Mesothelial cell of epicardium (in vitro differentiated cells): ENCODE results near the gene NEU4. TPM values are rescaled to one million over a fixed set of nuclear protein-coding genes. Genes with fewer than 3 reads are reported as not detected.

Experiments used
- DNase-seq, 2 experiments: peaks; one replicate each; pipeline ENCODE4 v3.0.0; 2021; ENCODE audit warnings: low spot score in 2 of 2; ENCODE audit not compliant: unreplicated experiment in 2 of 2
- H3K27ac Mint-ChIP-seq: 2 replicates; pipeline ENCODE4 v1.8.0; 2021; ENCODE audit warnings: mixed read lengths
- H3K27me3 Mint-ChIP-seq: 2 replicates; pipeline ENCODE4 v1.8.0; 2021; ENCODE audit warnings: low read depth, mixed read lengths
- H3K36me3 Mint-ChIP-seq: 2 replicates; pipeline ENCODE4 v1.8.0; 2021; ENCODE audit warnings: mixed read lengths
- H3K4me1 Mint-ChIP-seq: 2 replicates; pipeline ENCODE4 v1.8.0; 2021; ENCODE audit warnings: mixed read lengths
- H3K4me3 Mint-ChIP-seq: 2 replicates; pipeline ENCODE4 v1.8.0; 2021; ENCODE audit warnings: mild to moderate bottlenecking, moderate library complexity, mixed read lengths
- H3K9me3 Mint-ChIP-seq: 2 replicates; pipeline ENCODE4 v1.8.0; 2021; ENCODE audit warnings: mixed read lengths
- total RNA-seq: library from RNA; stranded (reverse); gene quantifications from 3 replicates; pipeline ENCODE4 v1.2.1, GENCODE V29; 2021
- TF ChIP-seq, protein P1 (sequence below): fragments of 200-600 bp; sonication (generic); IDR thresholded peaks from one replicate; pipeline ENCODE4 v1.5.0; 2021; ENCODE audit warnings: antibody characterized with exemption; ENCODE audit not compliant: unreplicated experiment

The NEU4 gene
- total RNA-seq, 1 donor from 2014 or later, result 0.87 TPM

GRCh38 chr2:241773511-241774418 is 35.2 kb upstream of the NEU4 start:
- TF ChIP-seq, protein P1, sequence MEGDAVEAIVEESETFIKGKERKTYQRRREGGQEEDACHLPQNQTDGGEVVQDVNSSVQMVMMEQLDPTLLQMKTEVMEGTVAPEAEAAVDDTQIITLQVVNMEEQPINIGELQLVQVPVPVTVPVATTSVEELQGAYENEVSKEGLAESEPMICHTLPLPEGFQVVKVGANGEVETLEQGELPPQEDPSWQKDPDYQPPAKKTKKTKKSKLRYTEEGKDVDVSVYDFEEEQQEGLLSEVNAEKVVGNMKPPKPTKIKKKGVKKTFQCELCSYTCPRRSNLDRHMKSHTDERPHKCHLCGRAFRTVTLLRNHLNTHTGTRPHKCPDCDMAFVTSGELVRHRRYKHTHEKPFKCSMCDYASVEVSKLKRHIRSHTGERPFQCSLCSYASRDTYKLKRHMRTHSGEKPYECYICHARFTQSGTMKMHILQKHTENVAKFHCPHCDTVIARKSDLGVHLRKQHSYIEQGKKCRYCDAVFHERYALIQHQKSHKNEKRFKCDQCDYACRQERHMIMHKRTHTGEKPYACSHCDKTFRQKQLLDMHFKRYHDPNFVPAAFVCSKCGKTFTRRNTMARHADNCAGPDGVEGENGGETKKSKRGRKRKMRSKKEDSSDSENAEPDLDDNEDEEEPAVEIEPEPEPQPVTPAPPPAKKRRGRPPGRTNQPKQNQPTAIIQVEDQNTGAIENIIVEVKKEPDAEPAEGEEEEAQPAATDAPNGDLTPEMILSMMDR, result no peak
- Mint-ChIP-seq H3K4me1 (peaks cover 26% of the 10 kb centered on the region), H3K9me3 (no peaks in the 10 kb centered on the region), H3K36me3 (no peaks in the 10 kb centered on the region), H3K27me3 (no peaks in the 10 kb centered on the region), H3K4me3 (no peak overlapping the region), H3K27ac (no peak overlapping the region)
- DNase-seq, result no peak

DNA sequence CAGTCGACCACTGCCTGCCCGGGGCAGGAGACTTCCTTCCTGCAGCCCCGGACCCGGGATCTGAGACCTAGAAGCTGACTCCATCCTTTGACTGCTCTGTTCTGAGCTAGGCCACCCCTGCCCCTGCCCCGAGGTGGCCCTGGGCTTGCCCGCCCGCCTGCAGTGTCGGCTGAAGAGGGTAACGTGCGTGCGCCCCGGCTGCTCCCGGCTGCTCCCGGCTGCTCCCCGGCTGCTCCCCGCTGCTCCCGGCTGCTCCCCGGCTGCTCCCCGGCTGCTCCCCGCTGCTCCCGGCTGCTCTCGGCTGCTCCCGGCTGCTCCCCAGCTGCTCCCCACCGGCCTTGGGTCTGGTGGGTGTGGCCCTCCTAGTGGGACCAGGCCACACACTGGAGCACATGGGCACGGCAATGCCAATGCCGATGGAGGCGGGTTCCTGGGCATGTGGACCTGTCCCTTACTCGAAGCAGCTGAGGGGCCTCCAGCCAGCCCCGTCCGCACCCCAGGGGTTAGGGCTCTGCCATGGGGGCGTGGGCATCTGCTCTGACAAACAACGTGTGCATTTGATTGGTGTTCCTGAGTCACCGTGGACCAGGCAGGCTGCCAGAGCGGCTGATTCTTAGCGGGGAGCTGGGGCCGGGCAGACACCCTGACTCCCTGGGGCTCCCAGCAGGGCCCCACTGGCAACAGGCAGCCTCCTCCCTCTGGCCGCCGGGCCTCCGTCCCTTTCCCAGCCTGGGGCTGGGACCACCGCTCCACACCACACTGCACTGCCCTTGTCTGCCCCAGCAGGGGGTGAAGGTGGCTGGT is 34.4 kb upstream of the NEU4 start:
- Mint-ChIP-seq H3K4me3 (no peak overlapping the region), H3K4me1 (peaks cover 26% of the 10 kb centered on the region), H3K36me3 (no peaks in the 10 kb centered on the region), H3K27me3 (no peaks in the 10 kb centered on the region), H3K9me3 (no peaks in the 10 kb centered on the region), H3K27ac (no peak overlapping the region)
- no peak for DNase-seq
- TF ChIP-seq, protein P1, result no peak

DNA sequence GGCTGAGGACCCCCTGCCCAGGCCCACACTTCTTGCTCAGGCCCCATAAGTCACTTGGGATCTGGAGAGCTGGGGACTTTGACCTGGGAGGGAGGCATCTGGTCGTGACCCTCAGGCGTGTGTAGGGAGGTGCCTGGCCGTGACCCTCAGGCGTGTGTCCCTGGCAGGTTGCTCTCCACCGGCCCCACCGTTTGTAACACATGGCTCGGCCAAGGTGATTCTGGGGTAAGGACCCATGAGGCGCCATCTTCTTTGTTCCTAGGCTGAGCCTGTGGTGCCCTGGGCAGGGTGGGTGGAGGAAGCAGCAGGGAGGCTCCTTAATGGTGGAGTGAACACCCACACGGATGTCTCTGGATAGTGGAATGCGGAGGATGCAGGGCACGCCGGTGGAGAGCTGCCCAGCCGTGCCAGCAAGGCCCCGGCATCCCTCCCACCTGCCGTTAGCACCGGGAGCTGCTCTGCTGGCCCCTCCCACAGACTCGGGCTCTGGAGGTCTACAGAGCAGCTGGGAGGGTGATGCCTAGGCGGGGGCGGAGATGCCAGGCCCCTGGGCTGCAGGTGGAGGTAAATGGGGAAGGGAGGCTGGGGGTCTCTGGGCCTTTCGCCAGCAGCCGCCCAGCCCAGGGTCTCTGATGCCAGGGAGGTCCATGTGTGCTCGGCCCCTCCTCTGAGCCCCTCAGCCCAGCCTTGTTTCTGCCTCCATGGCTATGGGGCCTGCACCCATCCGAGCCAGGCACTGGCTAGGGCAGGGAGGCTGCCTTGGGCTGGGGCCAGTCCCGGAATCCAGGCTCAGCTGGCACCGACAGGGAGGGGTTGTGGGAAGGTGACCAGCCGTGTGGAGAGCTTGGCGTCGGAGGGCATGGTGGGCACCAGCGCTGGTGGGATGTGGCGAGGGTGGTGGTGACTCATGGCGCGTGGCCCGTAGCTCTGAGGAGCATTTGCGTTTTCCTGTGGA is 33.5 kb upstream of the NEU4 start:
- DNase-seq, result peak in 1 of 2 experiments; percentile 34
- no peaks in the 10 kb centered on the region for H3K36me3 Mint-ChIP-seq
- H3K27ac Mint-ChIP-seq, result peak overlapping the region; percentile 12
- H3K27me3 Mint-ChIP-seq, result no peaks in the 10 kb centered on the region
- peaks cover 24% of the 10 kb centered on the region for H3K4me1 Mint-ChIP-seq
- H3K4me3 Mint-ChIP-seq, result no peak overlapping the region
- H3K9me3 Mint-ChIP-seq, result peaks cover 1% of the 10 kb centered on the region
- TF ChIP-seq, protein P1, result no peak

DNA sequence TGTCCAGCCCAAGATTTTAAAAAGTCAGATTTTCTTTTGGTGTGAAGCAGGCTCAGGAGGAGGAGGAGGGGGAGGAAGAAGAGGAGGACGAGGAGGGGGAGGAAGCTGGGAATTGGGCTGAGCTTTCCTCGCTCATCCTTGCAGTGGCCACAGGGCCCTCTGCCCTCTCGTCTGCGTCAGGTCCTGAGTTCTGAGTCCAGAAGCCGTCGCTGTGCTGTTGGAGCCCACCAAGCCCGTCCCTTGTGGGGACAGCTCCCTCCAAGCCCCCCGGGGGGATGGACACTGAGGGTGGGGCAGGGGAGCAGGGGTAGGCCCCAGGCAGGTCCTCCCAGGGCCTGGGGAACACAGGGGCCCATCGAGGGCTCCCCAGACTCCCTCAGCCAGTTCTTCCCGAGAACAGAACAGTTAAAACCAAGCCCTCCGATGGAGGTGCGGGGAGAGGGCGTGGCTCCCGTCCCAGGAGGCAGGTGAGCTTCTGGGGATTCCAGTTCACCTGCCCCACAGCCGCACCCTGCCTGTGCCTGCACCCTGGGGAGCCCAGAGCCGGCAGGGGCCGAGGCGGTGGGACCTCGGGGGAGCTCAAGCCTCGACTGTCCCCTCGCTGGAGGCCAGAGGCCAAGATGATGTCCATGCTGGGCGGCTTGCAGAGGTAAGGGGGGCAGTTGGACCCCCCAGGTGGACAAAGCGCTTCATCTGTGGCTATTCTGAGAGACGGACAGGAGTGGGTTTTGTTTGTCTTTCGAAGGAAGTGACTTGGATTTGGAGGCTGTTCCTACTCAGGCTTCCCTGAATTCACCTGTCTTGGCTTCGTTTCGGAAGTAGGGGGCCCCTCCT is 32.4 kb upstream of the NEU4 start, which contains the start of gene GAL3ST2:
Gene GAL3ST2, plus strand, starts transcription at position 487 of the 834 bp plus-strand sequence. Its CDS starts 134 bp downstream, at position 621.
- Mint-ChIP-seq H3K9me3 (peaks cover 10% of the 10 kb centered on the region), H3K27ac (no peak within 1 kb of the TSS), H3K4me3 (no peak within 1 kb of the TSS), H3K36me3 (peaks cover 1% of the 10 kb centered on the region), H3K27me3 (no peaks in the 10 kb centered on the region), H3K4me1 (peaks cover 18% of the 10 kb centered on the region)
- peak in 1 of 2 experiments; percentile 33 for DNase-seq
- TF ChIP-seq, protein P1, result no peak
